ENCODE measurements around the gene CEP170B.
A peak's percentile ranks its signal among the peaks of the same experiment; 100 is the strongest.

Gene CEP170B

DNA sequence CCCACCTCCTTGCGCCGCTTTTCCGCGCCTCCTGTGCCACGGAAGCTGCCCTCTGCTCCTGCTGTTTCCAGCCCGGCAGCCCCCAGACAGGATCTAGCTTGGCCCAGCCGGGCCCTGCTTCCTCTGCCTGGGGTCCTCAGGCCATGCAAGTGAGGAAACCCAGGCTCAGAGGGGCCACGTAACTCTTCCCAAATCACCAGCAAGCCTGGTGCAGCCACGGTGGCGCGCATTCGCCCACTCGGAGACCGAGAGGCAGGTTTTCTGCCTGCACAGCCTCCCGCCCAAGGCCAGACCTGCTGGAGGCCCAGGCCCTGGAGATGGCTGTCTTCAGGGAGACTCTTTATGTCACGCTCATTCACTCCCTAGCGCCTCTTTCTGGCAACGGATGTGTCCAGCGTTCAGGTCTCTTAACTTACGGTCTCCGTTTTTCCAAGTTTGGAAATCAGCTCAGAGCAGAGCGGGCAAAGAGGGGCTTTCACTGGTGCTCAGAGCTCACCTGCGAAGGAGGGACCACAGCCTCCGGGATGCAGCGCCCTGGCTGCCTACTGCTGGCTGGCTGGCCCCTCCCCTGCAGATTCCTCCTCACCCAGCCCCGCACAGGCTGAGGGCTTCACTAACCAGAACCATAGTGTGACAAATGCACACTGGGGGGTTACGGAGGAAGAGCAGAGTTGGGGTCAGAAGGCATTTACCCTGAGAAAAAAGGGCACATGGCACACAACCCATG lies 20.6 kb upstream of the CEP170B start:
- peak; percentile 56 for DNase-seq

DNA sequence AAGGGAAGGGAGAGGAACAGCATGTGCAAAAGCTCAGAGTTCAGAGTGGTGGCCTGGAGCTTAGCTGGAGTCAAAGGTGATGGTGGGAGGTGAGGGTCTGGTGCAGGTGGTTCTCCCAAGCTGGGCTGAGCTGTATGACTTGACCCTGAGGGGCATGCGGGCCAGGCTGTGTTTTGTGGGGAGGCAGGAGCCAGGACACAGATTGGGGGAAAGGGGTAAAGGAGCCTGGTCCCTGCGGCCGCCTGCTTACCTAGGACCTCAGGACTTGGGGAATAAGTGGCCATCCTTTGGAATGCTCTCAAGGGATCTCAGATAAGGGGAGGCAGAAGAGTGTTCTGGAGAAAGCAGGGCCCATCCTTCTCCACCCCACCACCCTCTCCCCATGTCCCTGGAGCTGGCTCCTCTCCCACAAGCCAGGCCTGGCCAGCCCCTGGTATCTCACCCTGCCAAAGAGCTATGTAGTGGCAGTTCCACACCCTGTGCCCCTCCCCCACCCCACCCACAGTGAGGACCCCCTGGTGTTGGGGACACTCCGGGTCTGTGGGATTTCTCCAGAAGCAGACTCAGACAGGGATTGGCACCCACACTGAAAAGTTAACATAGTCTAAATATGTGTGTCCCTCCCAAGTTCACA lies 19.9 kb upstream of the CEP170B start:
- DNase-seq, result peak; percentile 57

DNA sequence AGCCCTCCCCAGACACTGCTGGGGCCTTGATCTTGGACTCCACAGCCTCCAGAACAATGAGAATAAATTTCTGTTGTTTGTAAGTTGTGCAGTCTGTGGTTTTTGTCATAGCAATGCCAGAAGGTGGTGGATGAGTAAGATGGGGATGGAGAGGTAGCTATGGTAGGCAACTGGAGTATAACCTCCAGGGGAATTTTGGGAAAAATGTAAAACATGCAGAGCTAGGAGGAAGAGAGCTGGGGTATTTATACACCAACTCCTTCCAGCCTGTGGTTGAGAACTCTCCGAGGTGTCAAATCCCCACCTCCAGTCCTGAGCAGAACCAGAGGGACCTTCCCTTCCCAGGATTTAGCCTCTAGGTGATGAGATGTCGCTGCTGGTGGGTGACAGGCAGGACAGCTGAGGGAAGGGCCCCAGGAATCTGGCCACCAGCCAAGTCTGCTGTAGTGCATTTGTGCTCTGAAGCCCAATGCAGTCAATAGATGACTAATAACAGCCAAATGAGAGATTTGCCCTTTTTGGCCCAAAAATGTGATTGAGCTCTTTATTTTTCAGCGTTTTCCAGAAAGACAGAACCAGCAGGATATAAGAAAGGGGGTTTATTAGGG lies 19.1 kb upstream of the CEP170B start:
- DNase-seq, result peak; percentile 22

DNA sequence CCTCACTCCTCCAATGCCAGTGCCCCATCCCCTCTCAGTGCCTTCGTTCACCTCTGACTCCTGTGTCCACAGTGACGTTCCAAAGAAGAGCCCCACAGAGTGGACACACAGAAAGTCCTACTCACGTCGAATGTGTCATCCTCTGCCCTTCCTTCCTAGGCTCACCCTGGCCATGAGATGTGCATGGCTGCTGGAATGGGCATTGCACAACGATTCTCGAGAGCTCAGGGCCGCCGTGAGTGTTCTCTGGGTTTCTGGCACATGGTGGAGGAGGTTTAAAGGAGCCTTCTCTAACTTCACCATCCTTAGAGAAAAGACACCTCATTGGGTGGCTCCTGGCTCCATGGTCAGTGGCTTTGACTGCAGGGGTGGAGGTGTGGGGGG lies 12.8 kb upstream of the CEP170B start:
- no peak for DNase-seq

DNA sequence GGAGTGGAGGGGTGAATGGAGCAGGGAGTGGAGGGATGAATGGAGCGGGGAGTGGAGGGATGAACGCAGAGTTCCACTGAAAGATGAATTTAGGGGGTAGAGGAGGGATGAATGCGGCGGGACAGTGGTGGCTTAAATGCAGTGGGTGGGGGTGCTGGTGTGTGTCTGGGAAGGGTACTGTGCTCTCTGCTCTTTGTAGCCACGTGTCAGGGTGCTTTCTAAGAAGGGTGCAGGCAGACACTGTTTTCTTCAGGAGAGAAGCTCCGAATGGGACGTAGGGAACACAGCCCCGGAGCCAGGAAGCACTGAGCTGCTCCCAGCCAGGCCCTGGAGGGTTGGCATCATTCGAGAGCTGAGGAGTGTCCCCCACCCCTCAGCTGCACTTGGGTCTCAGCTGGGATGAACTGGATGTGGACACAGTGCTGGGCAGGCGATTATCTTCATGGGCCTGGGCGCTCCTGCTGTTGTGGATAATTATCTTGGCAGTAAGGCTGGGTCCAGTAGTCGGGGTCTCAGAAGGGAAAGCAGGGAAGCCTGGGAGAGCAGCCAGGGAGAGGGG lies 9.5 kb upstream of the CEP170B start:
- DNase-seq, result peak; percentile 45

DNA sequence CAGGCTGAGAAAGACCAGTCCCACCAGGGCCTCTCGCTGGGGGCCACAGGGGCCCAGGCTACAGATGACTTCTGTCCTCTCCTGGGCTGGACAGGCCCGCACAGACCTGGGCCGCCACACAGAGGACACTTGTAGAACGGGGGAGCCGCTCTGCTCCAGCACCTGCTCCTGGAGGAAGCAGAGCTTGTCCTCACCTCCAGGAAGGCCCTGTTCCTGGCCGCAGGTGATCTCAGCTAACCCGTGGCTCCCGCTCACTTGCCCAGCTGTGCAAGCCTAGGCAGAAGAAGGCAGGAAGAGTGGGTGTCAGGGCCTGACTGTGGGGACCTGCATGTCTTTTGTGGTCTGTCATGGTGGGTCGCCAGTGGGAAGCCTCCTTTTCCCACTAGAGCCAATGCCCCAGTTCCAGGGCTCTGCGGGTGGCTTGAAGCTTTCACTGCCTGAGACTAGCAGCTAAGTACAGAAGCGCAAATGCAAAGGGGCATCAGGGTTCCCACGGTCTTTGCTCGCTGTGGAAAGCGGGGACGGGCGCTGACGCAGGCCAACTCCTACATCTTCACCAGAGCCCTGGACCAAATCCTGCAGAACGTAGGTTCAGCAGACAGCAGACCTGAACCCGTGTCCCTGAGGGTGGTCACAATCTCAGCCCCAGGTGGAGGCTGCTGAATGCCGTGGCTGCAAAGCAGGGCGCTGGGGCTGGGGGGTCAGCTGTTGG lies 8.8 kb upstream of the CEP170B start:
- DNase-seq, result peak; percentile 60

DNA sequence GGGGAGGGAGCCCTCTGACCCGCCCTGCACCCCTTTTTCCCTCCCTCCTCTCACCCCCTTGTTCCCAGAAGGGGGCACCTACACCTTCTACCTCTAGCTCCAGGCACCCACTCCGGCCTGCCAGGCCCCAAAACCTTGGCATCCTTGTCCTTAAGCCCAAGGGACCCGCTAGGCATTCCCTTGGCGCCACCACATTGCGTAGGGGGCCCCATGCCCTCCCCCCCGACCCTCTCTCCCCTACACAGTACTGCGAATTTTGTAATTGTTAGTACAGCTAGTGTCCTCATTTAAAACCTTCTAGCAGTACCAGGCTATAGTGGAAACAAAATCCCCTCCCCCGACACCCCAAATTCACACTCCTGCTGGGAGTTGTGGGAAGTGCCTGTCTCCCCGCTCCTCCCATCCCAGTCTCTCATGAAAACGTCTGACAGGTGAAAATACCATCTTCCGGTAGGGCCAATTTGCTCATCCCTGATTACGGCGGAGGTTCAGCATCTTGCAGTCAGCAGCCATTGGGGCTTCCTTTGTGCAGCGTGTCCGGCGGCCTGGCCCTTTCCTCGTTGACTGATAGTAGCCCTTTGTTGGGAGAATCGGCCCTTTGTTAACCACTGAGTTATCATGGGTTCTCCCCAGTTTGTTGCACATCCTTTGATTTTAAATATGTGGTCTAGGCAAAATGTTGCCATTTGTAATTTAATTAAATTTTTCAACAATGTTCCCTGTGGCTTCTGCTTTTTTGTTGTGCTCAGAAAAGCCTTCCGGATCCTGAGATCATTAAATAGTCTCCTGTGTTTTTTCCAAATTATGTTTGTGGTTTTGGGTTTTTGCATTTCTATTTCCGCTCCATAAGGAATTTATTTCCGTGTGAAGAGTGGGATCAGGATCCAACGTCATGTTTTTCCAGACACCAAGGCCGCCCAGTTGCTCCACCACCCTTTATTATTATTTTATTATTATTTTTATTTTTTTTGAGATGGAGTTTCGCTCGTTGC lies 7.9 kb upstream of the CEP170B start:
- peak; percentile 30 for DNase-seq

DNA sequence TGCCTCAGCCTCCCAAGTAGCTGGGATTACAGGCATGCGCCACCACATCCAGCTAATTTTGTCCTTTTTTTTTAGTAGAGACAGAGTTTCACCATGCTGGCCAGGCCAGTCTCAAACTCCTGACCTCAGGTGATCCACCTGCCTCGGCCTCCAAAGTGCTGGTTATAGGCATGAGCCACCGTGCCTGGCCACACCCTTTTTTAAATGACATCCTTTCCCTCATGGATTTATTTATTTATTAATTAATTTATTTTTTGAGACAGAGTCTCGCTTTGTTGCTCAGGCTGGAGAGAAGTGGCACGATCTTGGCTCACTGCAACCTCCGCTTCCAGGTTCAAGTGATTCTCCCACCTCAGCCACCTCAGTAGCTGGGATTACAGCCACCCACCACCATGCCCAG lies 7.1 kb upstream of the CEP170B start:
- peak; percentile 46 for DNase-seq

DNA sequence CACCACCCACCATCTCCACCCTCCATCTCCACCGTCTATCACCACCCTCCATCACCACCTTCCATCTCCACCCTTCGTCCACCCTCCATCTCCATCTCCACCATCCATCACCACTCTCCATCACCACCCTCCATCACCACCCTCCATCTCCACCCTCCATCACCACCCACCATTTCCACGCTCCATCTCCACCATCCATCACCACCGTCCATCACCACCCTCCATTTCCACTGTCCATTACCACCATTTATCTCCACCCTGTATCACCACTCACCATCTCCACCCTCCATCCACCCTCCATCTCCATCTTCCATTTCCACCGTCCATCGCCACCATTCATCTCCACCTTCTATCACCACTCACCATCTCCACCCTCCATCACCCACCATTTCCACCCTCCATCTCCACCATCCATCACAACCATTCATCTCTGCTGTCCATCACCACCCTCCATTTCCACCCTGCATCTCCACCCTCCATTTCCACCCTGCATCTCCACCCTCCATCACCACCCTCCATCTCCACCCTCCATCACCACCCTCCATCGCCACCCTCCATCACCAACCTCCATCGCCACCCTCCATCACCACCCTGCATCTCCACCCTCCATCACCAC lies 6.1 kb upstream of the CEP170B start:
- DNase-seq, result peak; percentile 17

DNA sequence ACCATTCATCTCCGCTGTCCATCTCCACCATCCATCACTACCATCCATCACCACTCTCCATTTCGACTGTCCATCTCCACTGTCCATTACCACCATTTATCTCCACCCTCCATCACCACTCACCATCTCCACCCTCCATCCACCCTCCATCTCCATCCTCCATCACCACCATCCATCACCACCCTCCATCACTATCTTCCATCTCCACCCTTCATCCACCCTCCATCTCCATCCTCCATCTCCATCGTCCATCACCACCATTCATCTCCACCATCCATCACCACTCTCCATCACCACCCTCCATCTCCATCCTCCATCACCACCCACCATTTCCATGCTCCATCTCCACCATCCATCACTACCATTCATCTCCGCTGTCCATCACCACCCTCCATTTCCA lies 5.2 kb upstream of the CEP170B start:
- no peak for DNase-seq

DNA sequence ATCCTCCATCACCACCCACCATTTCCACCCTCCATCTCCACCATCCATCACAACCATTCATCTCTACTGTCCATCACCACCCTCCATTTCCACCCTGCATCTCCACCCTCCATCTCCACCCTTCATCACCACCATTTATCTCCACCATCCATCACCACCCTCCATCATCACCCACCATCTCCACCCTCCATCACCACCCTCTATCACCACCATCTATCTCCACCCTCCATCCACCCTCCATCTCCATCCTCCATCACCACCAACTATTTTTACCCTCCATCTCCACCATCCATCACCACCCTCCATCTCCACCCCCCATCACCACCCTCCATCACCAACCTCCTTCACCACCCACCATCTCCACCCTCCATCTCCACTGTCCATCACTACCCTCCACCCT lies 4.7 kb upstream of the CEP170B start:
- DNase-seq, result no peak

DNA sequence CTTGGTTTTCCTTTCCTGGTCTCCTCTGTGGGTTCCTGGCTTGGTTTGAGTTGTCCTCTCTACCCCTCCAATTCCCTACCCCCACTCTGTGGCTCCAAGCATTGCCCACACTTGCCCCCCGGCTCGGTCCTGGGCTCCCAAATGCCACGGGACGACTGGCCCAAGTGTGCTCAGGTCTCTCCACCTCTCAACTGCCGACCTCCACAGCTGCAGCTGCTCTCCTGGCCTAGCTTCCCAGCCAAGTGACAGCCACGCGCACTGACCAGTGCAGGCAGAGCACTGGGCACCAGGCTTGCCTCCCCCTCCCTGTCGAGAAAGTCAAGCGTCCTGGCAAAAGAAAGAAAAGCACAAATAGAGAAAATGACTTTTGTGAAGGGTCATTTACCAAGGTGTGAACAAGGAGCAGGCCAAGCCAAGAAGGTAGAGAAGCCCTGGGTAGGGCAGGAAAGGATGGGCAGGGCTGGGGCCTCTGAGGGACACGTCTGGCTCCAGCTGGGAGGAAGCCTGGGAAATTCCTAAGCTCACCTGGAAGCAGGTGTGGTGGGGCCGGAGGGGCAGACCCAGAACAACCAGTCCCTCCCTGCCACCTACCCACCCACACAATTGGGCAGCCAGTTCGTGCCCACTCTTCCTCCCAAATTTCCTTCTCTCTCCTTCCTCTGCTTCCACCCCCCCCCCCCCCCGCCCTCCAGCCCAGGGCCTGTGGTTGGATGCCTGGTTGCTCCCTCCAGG lies 1.8 kb upstream of the CEP170B start:
- no peak for DNase-seq

DNA sequence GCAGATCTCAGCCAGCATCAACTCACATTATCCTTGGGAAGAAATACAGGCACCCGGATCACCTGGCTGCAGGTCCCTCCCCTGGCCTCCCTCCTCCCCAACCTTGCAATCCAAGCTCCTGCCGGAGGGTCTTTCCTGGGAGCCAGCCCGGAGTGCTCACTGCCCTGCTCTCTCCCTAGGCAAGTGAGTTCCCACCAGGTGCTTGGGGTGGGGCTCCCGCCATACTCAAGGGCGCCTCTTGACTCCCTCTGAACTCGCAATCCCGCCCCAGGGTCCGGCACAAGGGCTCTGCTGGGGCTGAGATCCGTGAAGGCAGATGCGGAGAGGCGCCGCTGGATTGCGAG lies 1.2 kb upstream of the CEP170B start:
- DNase-seq, result peak; percentile 62

DNA sequence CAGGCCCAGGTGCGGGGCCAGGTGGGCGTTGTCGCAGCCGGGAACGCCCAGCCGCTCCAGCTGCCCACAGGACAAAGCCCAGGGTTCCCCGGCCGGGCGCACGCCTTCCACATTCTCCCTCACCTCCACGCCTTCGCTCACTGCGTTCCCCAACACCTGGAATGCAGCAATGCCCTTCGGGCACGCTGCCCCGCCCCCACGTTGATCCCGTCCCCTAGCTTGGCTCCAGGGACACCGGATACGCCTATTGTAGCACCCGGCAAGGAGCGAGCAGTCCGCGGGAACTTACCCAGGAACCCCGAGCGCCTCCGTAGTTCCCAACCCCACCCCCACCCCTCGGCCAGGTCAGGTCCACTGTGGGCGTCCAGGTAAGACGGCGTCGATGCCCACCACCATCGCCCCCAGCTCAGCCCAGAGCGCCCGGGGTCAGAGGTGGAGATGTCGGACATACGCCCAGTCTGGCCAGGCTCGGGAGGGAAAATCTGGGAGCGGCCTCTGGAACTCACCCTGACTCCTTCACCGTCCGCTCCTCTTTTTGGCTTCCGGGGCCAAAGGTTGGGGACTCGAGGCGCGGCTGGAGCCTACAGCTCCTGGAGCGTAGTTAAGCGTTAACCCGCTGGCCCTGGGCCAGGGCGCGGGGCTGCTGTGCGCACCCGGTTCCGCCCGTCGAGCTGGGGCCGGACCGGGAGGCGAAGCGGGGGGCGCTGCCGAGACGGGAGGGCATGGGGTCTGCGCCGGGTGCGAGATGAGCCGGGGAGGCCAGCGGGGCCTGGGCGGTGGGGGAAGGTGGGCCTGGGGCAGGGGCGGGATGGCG lies 594 bp upstream of the CEP170B start:
- DNase-seq, result peak; percentile 62

DNA sequence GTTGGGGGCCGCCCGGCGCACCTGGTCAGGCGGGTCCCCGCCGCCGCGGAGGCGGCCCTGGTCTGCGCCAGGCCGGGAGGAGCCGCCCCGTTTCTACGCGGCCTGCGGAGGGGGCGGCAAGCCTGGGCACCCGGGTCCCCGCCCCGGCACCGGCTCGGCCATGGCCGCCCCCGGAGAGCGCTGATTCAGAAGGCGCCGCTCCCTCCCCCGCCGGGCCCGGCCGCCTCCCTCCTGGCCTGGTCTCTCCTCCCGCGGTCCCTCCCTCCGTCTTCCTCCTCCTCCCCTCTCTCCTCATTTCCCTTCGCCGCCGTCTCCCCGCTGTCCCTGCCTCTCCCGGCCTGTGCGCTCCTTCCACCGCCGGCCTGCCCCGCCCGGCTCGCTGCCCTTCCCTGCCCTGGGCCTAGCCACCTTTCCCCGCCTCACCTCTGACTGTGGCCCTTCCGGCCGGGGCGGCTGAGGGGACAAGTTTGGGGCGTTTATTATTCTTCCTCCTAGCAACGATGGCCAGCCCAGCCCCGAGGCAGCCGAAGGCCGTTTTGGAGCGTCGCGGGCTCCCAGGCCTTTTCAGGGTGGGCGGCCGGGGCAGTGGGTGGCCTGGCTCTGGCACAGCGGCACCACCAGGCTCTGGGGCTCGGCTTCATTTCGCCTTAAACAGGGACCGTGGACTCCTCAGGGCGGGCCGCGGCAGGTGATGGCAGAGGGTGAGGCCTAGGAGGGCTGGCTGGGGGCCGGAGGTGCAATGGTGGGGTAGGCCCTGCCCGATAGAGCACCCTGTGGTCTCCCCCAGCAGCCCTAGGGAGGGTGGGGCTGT lies 768 bp downstream of the CEP170B start:
- peak; percentile 80 for DNase-seq

DNA sequence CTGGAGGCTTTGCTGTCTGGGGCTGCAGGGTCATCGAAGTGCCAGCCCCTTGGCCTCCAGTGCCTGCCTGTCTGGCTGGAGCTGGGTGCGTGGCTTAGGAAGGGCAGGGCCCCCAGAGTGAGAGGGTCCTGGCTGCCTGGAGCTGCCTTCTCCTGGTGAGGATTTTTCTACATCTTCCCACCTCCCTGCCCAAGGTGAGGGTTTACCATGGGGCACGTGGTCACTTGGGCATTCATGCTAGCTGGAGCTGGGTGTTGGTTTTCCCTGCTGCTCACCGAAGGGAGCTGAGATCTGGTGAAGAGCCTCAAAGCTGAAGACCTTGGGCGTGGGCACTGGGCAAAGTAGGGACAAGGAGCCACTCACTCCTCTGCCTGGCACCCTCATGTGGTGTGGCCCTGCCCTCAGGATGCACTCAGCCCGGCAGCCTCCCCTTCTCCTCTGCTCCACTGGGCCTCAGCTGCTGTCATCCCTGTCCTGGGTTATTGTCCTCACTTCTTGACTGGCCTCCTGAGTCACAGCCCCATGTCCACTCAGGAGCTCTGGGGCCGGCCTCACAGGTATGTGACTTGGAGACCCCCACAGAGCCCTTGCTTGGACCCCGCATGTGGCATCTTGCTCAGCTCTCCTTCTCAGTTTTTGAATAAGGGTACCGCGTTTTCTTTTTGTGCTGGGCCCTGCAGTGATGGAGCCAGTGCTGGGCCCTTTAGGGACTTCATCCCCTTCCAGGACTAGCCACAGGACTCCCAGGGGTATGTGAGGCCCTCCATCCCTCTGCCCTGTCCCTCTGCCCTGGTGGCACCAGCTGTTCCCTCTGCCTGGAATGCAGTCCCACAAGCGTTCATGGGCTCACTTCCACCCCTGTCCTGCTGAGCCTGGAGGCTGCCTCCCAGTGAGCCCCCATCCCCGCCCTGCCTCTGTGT lies 1.6 kb downstream of the CEP170B start:
- peak; percentile 58 for DNase-seq

DNA sequence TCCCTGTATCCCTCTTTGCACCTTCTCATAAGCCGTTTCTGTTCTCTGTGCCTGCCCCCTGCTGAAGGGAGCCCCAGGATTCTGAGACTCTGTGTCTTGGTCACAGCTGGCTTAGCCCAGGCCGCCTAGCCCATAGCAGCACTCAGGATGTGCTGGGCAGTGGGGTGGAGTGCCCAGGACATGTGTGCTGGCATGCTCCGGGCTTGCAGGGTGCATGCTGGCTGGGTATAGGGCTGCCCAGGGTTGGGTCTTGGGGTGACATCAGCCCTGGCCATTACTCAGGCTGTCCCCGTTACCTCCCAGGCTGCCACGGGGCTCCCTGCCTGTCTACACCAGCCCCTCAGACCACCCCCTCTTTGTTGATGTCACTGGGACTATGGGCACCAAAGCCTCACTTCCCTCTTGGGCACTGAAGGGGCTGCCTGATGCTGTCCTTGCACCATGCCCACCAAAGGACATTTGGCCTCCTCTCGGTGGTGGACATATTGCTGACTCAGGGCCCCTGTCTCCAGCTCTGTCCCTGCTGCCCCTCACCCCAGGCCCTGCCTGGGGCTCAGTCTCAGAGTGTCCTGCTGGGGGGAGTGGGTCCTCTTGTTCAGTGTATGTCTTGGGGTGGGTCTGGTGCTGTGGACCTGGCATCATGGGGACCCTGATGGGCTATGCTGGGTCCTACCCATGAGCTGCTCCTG lies 2.4 kb downstream of the CEP170B start:
- peak; percentile 38 for DNase-seq
